ENCODE data around the gene TAS2R14.

DNA sequence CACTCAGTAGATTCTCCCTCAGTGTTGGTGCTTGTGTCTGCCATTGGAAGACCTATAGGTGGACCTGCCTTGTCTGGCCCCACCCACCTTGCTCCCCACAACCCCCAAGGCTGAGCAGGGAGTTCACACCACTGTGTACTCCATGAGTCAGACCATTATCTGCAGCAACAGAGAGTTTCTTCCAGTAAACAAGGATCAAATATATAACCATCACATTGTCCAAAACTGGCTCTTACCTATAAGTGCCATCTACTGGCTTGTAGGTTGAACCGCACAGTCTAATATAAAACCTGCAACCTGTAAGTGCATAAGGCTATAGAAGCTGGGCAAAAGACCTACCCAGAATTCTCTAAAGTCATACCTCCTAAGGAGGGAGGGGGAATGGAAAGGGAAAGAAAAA lies 37.6 kb downstream of the TAS2R14 start:
- TF ChIP-seq, protein P1, sequence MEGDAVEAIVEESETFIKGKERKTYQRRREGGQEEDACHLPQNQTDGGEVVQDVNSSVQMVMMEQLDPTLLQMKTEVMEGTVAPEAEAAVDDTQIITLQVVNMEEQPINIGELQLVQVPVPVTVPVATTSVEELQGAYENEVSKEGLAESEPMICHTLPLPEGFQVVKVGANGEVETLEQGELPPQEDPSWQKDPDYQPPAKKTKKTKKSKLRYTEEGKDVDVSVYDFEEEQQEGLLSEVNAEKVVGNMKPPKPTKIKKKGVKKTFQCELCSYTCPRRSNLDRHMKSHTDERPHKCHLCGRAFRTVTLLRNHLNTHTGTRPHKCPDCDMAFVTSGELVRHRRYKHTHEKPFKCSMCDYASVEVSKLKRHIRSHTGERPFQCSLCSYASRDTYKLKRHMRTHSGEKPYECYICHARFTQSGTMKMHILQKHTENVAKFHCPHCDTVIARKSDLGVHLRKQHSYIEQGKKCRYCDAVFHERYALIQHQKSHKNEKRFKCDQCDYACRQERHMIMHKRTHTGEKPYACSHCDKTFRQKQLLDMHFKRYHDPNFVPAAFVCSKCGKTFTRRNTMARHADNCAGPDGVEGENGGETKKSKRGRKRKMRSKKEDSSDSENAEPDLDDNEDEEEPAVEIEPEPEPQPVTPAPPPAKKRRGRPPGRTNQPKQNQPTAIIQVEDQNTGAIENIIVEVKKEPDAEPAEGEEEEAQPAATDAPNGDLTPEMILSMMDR (IDR thresholded peaks at IDR 0.05): no peak
- TF ChIP-seq POLR2AphosphoS5 (IDR thresholded peaks at IDR 0.05): no peak
- TF ChIP-seq POLR2A (IDR thresholded peaks at IDR 0.05): no peak

Data from transverse colon (tissue), 4 donors.